ENCODE results near the gene PIMREG.

DNA sequence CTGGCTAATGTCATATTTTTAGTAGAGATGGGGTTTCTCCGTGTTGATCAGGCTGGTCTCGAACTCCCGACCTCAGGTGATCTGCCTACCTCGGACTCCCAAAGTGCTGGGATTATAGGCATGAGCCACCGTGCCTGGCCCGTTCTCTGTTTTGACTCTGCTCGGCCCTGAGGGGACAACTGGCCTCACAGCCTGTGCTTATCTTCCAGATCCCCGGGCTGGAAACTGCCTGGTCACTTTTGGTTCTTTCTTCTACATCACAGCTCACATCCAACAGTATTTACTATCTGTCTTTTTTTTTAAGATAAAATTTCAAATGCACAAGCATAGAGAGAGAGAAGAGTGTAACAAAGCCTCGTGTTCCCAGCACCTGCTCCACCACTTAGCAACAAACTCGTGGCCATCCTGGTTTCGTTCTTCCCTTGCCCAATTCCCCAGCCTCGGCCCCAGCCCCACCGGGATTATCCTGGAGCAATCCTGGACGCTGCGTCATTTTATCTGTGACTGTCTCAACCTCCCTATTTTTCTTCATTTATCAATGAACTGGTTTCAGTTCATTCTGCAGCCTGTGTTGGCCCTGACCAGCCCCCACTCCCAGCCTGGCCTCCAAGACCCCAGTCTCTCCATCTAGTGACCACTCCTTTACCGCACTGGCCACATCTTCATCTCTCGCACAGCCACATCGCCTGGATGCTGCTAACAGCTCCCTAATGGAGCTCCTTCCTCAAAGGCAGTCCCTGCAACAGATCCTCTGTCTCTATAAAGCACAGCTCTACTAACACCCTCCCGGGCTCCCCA lies 21.1 kb downstream of the PIMREG start:
- TF ChIP-seq EZH2 (IDR thresholded peaks at IDR 0.05; ENCODE audit: insufficient read depth, poor library complexity, severe bottlenecking) (no peak), EZH2phosphoT487 (IDR thresholded peaks at IDR 0.05; ENCODE audit: insufficient read depth, low read depth) (no peak)
